Endothelial cell of umbilical vein (primary cell): ENCODE measurements around the gene DRC7.

Experiments
- CTCF ChIP-seq, 2 donors: IDR thresholded peaks; 1 replicate in 1 of 2; 2 replicates in 1 of 2; pipeline ENCODE4 v1.5.1; 2011; ENCODE audit warnings: low read length in 2 of 2, mild to moderate bottlenecking in 2 of 2, moderate library complexity in 2 of 2, control low read depth in 1 of 2, inconsistent platforms in 1 of 2, low read depth in 1 of 2; ENCODE audit not compliant: insufficient read depth in 1 of 2; ENCODE audit errors: extremely low read depth in 1 of 2
- EZH2 ChIP-seq: IDR thresholded peaks from 2 replicates; pipeline ENCODE4 v1.6.1; 2012; ENCODE audit warnings: borderline replicate concordance, low read depth, mild to moderate bottlenecking, moderate library complexity, low read length, inconsistent platforms; ENCODE audit not compliant: severe bottlenecking
- FOS ChIP-seq: IDR thresholded peaks from 2 replicates; pipeline ENCODE4 v1.6.1; 2011; ENCODE audit warnings: mild to moderate bottlenecking, low read length, moderate library complexity, borderline replicate concordance; ENCODE audit not compliant: insufficient read depth
- GATA2 ChIP-seq: IDR thresholded peaks from 2 replicates; pipeline ENCODE4 v1.7.0; 2011; ENCODE audit warnings: low read depth, mild to moderate bottlenecking, moderate library complexity, mixed read lengths, low read length; ENCODE audit not compliant: insufficient read length, insufficient read depth
- JUN ChIP-seq: IDR thresholded peaks from 2 replicates; pipeline ENCODE4 v1.6.1; 2011; ENCODE audit warnings: borderline replicate concordance, low read depth; ENCODE audit not compliant: insufficient read length, insufficient read depth
- MAX ChIP-seq: IDR thresholded peaks from 2 replicates; pipeline ENCODE4 v1.6.1; 2011; ENCODE audit not compliant: insufficient read depth, insufficient read length
- MYC ChIP-seq: IDR thresholded peaks from one replicate; pipeline ENCODE4 v1.6.1; 2011; ENCODE audit warnings: mild to moderate bottlenecking, low read depth, low read length
- POLR2A ChIP-seq: IDR thresholded peaks from 2 replicates; pipeline ENCODE4 v1.6.1; 2012; ENCODE audit warnings: low read depth, mild to moderate bottlenecking, control low read depth, low read length
- POLR2AphosphoS5 ChIP-seq: IDR thresholded peaks from 2 replicates; pipeline ENCODE4 v1.6.1; 2012; ENCODE audit warnings: low read depth, mild to moderate bottlenecking, control low read depth, low read length, moderate library complexity; ENCODE audit not compliant: insufficient read depth

- TF ChIP-seq CTCF (IDR thresholded peaks at IDR 0.05; ENCODE audit: extremely low read depth in 1 of 2, insufficient read depth in 1 of 2, low read depth in 1 of 2, low read length in 2 of 2) (no peak), EZH2 (no peak), POLR2A (no peak), POLR2AphosphoS5 (no peak), FOS (no peak), MAX (no peak), MYC (no peak), JUN (no peak), GATA2 (no peak)
These were observed 44.2 kb downstream of the DRC7 start for GRCh38 chr16:57738844-57739243.
